Right renal pelvis (tissue), 4 donors: ENCODE results near the gene RCBTB1. TPM values are rescaled to one million over a fixed set of nuclear protein-coding genes. Genes with fewer than 3 reads are reported as not detected.
"Not testable (repeated sequence)": the region's sequence is repeated elsewhere in the genome, so short reads cannot be mapped to it uniquely, and the experiment has no call there.

ENCODE experiments used
- DNase-seq, 4 donors: peaks; one replicate each; pipeline ENCODE4 v3.0.0-alpha.2; 2013; ENCODE audit warnings: low read depth in 4 of 4, low spot score in 3 of 4, missing footprints in 1 of 4
- polyA plus RNA-seq, 4 donors: library from polyadenylated mRNA; unstranded; fragments of 120-200 nt; gene quantifications; one replicate each; pipeline ENCODE4 v1.2.1, GENCODE V29; 2013; ENCODE audit not compliant: insufficient read length in 4 of 4

The RCBTB1 gene
- polyA plus RNA-seq, 4 donors = 37.2 to 47.7 (median 43.9) TPM

- DNase-seq = peak; percentile 65 to 75 (median 68)
Observed at GRCh38 chr13:49606747-49607648, 21.6 kb upstream of the RCBTB1 start.

GRCh38 chr13:49604570-49604969 is 19.2 kb upstream of the RCBTB1 start:
- no peak for DNase-seq

DNA sequence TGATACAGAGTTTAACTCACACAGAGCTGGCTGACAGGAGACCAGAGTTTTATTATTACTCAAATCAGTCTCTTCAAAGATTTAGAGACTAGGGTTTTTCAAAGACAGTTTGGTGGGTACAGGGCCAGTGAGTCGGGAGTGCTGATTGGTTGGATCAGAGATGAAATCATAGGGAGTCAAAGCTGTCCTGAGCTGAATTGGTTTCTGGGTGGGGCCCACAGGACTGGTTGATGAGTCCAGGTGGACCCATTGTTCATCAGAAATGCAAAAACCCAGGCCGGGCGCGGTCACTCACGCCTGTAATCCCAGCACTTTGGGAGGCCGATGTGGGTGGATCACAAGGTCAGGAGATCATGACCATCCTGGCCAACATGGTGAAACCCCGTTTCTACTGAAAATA is 17.3 kb upstream of the RCBTB1 start:
- DNase-seq = not testable (repeated sequence)

- no peak for DNase-seq
Observed at GRCh38 chr13:49602005-49602404, 16.6 kb upstream of the RCBTB1 start.

DNA sequence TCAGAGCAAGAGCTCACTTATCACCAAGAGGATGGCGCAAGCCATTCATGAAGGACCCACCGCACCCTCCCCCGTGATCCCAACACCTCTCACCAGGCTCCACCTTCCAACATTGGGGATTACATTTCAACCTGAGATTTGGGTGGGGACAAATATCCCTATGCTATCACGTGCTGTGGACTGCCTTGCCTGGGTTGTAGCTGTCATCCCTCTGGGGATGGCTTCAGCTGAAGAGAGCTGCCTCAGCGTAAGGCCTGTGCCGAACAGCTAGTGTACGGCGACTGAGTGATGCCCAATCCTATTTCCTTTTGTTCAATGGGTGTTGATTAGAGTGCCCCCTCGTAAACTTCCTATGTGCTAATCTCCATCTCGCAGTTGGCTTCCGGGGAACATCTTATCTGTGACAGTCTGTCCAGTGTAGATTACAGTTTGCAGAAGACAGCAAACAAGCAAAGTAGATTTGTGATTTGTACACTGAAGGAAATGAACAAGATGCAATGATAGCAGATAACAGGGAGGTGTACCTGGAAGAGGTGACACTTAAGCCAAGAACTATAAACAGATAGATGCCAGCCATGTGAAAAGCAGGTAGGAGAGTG is 11.8 kb upstream of the RCBTB1 start:
- DNase-seq = no peak

GRCh38 chr13:49596221-49596620 is 10.9 kb upstream of the RCBTB1 start:
- no peak for DNase-seq

- DNase-seq = no peak
Observed at GRCh38 chr13:49594576-49594975, 9.2 kb upstream of the RCBTB1 start.

DNA sequence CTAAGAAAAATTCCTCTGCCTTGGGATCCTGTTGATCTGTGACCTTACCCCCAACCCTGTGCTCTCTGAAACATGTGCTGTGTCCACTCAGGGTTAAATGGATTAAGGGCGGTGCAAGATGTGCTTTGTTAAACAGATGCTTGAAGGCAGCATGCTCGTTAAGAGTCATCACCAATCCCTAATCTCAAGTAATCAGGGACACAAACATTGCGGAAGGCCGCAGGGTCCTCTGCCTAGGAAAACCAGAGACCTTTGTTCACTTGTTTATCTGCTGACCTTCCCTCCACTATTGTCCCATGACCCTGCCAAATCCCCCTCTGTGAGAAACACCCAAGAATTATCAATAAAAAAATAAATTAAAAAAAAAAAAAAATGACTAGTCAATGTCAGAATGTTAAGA is 8.5 kb upstream of the RCBTB1 start:
- not testable (repeated sequence) for DNase-seq

- not testable (repeated sequence) for DNase-seq
Observed at GRCh38 chr13:49590714-49591113, 5.4 kb upstream of the RCBTB1 start.

DNA sequence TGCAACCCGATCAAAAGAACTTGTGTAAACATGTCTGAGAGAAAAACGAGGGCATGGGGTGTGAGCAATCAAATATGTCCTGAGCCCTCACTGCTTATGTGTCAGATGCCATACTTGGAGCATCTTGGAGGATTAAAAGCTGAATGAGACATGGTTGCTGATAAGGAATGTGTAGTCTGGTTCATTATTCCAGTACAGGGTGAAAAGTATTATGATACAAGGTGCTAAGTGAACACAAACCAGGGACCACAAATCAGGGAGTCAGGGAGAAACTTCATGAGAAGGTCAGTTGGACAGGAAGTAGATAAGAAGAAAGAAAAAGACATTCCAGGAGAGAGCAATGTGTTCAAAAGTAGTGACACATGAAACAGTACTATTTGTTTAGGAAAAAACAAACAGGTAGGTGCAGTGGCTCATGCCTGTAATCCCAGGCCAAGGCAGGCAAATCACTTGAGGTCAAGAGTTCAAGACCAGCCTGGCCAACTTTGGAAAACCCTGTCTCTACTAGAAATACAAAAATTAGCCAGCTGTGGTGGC is 2.0 kb upstream of the RCBTB1 start:
- no peak for DNase-seq

DNA sequence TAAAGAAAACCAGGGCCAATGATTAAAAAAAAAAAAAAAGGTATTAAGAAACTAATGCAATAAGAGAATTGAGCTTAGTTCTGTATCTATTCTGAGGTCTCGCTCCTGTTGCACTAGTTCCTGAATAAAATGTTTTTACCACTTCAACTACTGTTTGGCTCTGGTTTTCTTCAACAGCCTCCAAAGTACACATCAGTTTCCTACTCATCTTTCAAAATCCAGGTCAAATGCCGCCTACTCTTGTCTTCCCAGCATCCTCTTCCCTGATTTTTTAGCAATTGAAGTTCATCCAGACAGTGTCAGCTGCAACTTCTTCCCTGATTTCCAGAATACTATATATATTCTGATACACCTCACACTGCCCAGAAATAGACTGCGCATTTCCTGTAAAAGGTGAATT is 1.4 kb upstream of the RCBTB1 start:
- no peak for DNase-seq

DNA sequence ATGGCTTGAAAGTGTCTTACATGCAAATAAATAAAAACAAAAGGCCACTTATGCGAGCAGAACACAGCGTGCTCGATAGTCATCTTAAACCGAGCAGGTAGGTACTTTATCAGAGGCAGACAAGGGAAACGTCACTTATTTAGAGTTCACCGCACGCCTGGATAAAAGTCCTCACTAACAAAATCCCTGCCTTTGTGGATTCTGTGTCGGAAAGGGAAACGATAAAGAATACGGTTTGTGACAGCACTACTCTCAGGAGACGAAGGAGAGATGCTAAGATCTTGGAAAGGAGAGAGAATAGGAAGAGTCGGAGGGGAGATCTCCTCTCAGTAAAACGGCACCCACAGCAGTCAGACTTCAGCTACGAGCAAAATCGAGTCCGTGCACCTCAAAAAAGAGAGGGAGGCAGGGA is 581 bp downstream of the RCBTB1 start:
- DNase-seq = no peak

GRCh38 chr13:49580980-49581680 is 4.2 kb downstream of the RCBTB1 start:
- DNase-seq = no peak

DNA sequence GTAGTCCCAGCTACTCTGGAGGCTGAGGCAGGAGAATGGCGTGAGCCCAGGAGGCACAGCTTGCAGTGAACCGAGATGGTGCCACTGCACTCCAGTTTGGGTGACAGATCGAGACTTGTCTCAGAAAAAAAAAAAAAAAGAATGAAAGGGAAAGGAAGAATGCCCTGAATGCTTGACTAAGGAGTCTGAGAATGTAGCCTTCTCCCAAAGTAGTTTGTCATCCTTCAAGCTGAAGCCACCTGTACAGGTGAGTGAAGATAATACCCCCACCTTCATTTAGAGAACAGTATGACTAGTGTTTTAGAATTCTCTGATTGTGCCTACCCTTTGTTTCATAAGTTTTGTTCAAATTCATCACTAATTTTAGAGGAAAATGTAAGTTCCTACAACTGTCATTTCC is 5.9 kb downstream of the RCBTB1 start:
- DNase-seq = no peak

- no peak for DNase-seq
Observed at GRCh38 chr13:49571299-49572240, 13.8 kb downstream of the RCBTB1 start.

DNA sequence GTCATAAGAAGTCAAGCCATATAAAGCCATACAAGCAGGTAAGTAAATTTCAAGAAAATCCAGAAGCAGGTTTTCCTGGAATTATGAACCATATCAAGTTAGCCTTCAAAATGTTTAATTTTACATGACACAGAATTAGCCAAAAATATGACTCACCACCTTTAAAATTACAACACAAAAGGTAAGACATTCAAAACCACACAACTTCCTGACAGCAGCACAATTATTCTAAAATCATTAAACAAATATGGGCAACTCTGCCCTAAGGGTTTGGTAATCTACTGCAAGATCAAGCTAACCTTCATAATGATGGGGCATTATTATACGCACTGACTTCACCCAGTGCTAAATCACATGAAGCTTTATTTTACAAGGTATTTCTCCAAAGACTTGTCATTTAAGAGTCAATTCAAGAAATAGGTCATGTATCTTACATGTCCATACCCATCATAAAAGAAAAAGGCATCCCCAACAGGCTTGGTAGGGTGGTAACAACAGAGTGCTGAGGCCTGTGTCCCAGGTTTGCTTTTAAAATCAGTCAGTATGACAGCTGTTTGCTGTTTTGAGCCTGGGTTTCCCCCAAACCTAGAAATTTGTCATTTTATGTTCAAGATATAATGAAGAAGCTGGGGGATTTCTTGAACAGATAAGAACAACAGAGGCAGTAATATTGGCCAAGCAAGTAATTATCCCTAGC is 15.2 kb downstream of the RCBTB1 start:
- no peak for DNase-seq

DNA sequence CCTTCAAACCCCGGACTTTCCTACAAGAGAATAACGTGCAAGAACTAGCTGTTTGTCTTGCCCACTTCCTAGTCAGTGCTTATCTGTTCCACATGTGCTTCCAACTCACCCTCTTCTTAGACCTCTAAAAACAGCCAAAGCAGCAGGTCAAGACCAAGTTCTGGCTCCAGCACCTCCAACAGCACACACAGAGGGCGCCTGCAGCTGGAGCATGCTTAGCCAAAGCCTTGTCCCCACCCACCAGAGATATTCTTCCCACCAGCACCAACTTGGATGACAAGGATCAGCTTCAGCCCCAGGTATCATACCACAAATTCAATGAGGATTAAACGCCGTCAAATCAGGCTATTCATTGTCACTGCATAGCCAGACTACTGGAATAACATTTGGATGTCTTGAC is 17.9 kb downstream of the RCBTB1 start:
- DNase-seq = no peak

- DNase-seq = no peak
Observed at GRCh38 chr13:49566461-49566860, 18.9 kb downstream of the RCBTB1 start.

GRCh38 chr13:49565461-49565860 is 19.9 kb downstream of the RCBTB1 start:
- not testable (repeated sequence) for DNase-seq
